UCSD-AML1 (cell line): ENCODE data around the gene NUP153.
A peak's percentile ranks its signal among the peaks of the same experiment; 100 is the strongest.
"Not testable (repeated sequence)": the region's sequence is repeated elsewhere in the genome, so short reads cannot be mapped to it uniquely, and the experiment has no call there.

ENCODE experiments used
- DNase-seq: peaks from one replicate; lab custom pipeline; 2025; ENCODE audit not compliant: unreplicated experiment; lab: John Stamatoyannopoulos, UW

NUP153 gene

DNA sequence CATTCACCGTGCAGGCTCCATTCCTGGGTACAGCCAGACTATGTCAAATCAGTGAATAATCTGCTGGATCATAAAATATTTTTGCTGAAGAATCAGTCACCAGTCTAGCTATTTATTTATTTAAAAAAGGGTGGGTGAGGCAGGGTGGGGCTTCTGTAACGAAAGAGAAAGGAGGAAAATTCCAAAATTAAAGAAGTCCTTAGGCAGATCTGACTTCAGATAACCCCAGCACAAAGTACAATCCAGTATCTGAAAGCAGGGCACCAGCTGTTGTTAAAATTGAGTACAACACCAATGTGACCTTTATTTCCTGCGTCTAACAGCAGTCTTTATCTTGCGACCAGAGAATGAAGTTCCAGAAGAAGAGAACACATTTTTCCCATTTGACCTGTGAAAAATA, 90.9 kb downstream of the NUP153 start:
- DNase-seq: no peak

DNA sequence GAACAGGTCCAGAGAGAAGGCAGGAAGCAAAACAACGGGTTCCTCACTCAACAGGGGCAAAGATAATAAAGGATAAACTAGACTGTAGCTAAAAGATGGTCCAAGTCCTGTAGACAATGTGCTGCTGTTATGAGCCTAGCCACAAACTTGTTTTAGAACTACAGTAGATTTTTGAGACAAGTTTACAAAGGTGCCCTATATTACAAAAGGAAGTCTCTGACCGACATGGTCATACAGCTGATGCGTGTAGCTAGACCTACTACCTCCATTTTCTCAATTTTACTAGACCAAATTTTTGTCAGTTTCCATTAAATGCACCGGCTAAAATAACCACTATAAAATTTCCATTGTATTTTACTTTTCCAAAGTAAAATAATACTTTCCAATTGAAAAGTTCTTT, 94.7 kb downstream of the NUP153 start:
- DNase-seq: no peak

DNA sequence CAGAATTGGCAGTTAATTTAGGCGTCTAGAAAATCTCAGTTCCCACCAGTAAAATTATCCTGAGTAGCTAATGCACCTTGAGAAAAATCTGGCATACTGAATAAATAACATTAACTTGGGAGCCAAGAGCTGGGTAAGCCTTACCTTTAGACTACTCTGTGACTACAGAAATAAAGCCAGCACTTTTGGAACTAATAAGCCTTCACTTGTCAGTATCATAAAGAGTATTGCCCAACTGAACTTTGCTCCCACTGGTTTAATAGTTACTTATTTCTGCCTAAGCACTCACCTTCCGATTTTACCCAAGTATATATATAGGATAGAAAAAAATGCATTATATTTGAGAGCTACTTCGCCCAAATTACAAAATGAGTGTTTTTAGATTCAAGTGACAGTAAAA, 95.9 kb downstream of the NUP153 start:
- DNase-seq: no peak

DNA sequence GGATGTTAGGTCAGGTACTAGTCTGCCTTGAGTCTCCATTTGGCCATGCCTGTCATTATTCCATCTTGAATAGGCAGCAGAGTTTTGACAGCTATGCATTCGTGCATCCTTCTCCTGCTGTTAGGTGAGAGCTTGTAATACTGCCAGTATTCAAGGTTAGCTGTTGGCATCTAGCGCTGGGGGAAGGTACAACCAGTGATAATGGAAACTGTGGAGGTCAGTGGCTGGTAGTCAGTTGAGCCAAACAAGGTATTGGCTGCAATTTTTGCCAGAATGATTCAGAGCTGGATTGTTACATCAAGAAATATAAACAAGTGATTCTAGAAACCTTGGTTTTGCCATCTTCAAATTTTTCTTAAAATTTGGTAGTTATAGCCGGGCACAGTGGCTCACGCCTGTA, 100.1 kb downstream of the NUP153 start:
- no peak for DNase-seq

DNA sequence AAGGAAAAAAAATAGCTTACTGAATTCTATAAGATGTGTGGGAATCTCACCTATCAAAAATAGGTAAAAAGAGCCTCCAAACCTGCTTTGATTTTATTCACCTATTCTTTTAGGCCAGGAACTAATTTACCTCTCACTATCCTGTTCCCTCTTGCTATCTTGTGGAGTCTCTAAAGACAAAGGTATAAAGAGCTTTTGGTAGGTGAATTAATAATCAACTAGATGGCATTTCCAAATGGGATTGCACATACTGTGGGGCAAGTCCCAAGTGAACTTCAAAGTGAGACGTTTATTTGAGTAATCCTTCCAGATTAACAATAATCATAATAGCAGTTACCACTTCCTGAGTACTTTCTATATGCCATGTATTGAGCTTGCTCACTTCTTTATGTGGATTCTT, 103.8 kb downstream of the NUP153 start:
- no peak for DNase-seq

DNA sequence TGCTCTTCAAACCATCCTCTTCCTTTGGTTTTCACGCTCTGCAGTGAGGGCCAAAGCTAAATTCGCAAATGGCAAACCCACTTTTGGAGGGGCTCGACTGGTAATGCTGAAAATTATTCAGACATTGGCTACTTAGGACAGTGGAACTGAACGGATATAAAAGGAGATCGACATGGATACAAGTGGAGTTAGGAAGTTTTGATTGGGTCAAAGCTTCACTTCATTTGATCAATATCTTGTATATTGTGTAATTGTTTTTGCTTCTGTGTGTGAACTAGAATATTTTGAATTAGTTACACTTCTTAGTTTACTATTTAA, 105.4 kb downstream of the NUP153 start:
- no peak for DNase-seq

DNA sequence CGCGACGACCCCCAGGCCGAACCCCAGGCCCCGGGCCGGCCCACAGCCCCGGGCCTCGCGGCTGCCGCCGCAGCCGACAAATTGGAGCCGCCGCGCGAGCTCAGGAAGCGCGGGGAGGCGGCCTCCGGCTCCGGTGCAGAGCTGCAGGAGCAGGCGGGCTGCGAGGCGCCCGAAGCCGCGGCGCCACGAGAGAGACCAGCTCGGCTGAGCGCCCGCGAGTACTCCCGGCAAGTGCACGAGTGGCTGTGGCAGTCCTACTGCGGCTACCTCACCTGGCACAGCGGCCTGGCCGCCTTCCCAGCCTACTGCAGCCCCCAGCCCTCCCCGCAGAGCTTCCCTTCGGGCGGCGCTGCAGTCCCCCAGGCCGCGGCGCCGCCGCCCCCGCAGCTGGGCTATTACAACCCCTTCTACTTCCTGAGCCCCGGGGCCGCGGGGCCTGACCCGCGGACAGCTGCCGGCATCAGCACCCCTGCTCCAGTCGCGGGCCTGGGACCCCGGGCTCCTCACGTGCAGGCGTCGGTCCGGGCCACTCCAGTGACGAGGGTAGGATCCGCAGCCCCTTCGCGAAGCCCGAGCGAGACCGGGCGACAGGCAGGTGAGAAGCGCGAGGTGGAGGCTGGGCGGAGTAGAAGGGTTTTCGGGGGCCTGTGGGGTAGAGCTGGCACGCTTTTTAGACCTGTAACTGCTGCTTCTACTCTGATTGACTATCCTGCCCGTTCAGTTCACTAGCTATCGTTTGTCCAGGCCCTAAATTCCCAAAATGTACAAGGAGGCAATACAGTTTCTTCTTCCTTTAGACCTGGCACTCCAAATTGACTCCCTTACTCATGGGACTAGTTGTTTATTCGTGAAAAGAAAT, 106.0 kb downstream of the NUP153 start:
- DNase-seq: peak; percentile 79

DNA sequence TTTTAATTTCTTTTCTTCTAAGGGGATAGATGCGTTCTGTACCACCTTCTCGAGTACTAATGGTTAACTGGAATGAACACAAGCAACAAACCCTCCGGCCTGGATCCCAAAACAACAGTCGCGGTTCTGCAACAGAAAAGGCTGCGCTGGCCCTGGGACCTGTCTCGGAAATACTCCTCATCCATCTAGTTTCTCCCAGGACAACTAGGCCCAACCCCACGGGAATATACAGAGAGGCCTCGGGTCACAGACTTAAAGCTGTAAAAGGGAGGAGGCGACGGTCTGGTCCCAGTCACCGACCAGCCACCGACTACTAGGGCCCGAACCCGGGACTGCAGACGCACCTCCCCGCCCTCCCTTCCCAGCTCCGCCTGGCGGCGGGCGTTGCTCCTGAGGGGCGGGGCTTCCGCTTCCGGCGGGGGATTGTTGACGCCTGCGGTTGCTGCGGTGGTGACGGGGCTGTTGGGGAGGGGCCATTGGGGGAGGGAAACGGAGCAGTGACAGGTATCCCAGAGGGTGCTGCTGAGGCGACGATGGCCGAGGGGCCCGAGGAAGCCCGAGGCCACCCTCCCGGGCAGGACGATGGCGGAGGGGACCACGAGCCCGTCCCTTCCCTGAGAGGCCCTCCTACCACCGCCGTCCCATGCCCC, 106.7 kb downstream of the NUP153 start, which contains the start of gene FAM8A1:
FAM8A1 (plus strand) TSS at position 426 of the 650 bp plus-strand sequence; CDS start at position 534, 108 bp downstream.
- peak; percentile 97 for DNase-seq

DNA sequence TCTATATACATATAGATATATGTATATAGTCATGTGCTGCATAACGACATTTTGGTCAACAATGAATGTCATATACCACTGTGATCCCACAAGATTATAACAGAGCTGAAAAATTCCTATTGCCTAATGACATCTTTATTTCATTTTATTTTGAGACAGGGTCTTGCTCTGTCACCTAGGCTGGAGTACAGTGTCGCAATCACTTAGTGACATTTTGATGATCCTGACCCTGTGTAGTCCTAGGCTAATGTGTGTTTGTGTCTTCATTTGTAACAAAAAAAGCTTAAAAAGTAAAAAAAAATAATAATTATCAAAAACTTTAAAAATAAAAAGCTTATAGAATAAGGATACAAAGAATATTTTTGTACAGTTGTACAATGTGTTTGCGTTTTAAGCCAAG, 110.6 kb downstream of the NUP153 start:
- DNase-seq: no peak

DNA sequence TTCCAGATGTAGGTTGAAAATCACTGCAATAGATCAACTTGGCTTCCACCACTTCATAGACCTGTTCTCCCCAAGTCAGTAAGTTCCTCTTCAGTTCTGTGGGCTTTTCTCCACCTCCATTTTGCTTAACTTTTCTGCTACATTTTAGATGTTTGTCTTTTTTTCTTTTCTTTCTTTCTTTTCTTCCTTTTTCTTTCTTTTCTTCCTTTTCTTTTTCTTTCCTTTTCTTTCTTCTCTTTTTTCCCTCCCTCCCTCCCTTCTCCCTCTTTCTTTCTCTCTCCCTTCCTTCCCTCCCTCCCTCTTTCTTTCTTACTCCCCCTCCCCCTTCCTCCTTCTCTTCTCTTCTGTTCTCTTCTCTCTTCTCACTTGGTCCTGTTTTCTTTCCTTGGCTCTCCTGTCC, 113.5 kb downstream of the NUP153 start:
- DNase-seq: no peak

DNA sequence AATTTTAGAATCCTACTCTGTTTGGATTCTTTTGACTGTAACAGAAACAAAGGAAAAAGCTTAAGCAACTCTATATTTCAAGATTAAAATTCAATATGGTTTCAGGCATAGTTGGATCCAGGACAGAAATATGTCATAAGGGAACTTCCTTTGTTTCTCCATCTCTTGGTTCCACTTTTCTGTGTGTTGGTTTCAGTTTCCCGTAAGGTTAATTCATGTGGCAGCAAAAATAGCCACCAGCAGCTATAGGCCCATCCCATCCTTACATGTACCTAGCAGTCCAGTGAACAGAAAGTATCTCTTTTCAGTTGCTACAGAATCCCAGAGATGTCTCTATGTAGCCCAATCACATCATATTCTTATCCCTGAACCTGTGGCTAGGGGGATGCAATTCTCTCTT, 115.4 kb downstream of the NUP153 start:
- DNase-seq: no peak

DNA sequence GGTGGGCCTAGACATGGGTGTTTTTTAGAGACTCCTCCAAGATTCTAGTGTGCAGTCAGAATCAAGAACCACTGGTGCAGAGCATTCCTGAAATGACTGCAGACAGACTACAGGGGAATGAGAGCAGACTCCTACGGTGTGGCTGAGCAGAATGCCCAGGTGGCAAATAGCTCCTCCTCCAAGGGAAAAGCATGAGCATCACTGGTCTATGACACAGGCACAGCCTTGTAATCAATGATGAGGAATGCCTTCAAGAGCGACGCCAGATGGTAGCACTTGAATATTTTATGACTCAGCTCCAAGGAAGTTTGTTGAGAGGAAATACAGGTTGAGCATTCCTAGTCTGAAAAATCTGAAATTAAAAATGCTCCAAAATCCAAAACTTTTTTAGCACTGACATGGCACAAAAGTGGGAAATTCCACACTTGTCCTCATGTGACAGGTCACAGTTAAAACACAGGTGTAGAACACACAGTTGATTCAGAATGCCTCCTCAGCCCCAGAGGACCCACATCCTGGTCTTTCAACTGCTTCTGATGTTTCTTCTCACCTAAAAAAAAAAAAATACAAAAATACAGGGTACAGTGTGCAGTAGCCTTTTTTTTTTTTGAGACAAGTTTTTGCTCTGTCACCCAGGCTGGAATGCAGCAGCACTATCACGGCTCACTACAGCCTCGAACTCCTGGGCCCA, 117.2 kb downstream of the NUP153 start:
- no peak for DNase-seq

DNA sequence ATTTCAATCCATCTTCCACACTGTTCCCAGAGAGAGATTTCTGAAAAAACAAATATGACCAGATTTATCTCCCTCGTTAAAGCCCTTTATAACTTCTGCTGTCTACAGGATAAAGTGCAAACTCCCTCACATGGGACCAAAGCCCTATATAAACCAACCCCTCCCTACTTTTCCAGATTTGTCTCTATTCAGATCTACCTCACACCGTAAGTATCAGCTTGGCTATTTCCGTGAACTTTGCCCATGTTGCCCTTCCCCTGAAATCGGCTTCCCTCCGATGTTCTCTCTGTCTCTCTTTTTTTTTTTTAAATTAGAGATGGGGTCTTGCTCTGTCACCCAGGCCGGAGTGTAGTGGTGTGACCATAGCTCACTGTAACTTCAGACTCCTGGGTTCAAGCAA, 118.7 kb downstream of the NUP153 start:
- no peak for DNase-seq

DNA sequence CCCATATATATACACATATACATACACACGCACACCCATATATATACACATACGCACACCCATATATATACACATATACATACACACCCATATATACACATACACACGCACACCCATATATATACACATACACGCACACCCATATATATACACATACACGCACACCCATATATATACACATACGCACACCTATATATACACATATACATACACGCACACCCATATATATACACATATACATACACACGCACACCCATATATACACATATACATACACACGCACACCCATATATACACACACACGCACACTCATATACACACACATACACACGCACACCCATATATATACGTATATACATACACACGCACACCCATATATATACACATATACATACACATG, 120.1 kb downstream of the NUP153 start:
- not testable (repeated sequence) for DNase-seq

DNA sequence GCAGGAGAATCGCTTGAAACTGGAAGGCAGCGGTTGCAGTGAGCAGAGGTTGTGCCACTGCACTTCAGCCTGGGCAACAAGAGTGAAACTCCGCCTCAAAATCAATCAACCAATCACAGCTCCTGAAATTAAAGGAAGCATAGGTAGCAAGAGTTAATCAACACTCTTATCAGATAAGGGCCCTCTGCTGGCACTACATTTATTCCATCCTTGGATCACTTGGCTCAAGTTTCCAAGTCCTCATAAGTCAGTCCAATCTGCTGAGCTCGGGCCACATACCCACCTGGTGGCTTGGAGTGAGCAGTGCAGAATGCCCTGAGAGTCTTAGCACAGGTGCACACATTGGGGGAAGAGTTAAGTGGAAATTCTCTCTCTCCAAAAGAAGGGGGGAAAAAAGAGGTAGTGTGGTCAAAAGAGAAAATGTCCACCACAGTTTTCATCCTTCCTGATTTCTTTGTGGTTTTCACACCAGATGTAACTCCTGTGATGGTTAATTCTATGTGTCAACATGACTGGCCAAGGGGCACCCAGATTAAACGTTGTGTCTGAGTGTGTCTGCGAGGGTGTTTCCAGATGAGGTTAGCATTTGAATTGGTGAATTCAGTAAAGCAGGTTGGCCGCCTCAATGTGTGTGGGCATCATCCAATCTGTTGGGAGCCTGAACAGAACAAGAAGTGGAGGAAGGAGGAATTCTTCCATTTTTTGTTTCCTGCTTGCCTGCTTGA, 120.8 kb downstream of the NUP153 start:
- DNase-seq: peak; percentile 11

DNA sequence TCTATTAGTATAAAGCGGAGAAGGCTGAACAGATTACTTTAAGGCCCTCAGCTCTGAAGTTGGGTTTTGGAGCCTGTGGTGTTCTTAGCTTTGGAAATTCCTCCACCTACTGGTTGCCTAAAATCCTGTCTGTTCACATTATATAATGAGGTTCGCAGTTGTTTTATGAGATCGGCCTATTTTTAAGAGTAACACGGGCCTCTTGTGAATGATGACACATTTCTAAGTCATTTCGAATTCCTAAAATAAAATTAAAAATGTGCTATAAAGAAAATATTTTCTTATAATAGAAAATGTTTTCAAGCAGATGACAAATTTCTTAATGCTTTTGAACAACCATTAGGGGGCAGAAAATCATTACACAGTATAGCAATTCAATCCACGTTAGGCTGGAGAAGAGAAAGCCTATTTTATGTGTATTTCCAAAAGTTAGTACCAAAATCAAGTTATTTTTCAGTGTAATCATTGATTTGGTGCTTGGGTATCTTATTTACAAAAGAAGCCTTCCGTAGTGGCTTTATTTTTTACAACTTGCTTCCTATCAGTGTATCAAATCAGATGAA, 122.4 kb downstream of the NUP153 start:
- no peak for DNase-seq

DNA sequence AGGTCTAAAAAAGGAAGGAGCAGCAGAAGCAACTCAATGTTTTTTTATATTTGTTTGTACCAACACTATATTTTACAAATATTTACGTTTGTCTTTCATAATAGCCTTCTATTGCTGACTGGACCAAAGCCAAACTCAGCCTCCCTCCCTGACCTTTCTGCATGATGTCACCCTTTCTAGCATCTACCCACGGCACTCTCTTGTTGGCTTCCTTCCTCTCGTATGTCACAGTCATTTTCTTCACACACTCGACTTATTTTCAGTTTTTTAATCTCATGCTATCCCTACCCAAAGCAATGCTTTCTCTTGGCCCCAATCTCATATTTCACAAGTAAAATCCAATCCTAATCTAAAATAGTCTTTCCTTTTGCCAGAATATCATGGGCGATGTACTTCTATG, 122.9 kb downstream of the NUP153 start:
- DNase-seq: no peak

DNA sequence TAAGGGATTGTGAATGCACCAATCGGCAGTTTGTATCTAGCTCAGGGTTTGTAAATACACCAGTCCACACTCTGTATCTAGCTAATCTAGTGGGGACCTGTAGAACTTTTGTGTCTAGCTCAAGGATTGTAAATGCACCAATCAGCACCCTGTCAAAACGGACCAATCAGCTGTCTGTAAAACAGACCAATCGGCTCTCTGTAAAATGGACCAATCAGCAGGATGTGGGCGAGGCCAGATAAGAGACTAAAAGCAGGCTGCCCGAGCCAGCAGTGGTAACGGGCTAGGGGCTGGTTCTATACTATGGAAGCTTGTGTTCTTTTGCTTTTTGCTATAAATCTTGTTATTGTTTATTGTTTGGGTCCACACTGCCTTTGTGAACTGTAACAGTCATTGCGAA, 125.4 kb downstream of the NUP153 start:
- not testable (repeated sequence) for DNase-seq

DNA sequence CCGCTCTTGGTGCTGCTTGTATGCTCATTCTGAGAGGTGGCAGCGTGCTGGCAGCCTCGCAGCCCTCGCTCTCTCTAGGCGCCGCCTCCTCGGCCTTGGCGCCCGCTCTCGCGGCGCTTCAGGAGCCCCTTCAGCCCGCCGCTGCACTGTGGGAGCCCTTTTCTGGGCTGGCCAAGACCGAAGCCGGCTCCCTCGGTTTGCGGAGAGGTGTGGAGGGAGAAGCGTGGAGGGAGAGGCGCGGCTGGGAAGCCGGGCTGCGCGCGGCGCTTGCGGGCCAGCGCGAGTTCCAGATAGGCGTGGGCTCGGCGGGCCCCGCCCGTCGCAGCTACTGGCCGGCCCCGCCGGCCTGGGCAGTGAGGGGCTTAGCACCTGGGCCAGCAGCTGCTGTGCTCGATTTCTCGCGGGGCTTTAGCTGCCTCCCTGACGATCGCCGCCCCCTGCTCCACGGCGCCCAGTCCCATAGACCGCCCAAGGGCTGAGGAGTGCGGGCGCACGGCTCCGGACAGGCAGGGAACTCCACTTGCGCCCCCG, 126.1 kb downstream of the NUP153 start:
- DNase-seq: no peak

DNA sequence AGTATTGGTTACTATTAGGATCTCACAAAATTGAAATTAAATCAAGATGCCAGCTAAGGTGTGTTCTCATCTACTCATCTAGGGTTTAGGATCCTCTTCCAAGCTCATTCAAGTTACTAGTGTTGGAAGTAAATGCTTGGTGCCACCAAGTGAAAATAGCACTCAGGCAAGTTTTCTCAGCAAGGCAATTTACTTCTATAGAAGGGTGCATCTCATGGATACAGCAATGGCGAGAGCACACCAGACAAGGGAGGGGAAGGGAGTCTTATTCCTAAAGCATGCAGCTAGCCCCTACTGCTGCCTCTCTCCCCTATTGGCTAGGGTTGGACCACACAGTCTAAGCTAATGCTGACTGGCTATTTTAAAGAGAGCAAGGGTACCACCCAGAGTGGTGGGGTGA, 129.7 kb downstream of the NUP153 start:
- DNase-seq: no peak
